WTC11 (cell line): Measurements from ENCODE around the gene ST6GALNAC1. TPM values are rescaled to one million over a fixed set of nuclear protein-coding genes. Genes with fewer than 3 reads are reported as not detected.

ENCODE experiments used
- ATAC-seq: fragments of 200-7000 bp; cut with Tn5 transposase; 2 replicates; pipeline ENCODE4 v1.10.0; 2021; ENCODE audit warnings: mild to moderate bottlenecking, moderate library complexity
- CTCF ChIA-PET: fragments of 300-600 bp; sonication (Branson Sonifier 250); formaldehyde crosslinking; loops from one replicate; lab custom pipeline; 2021; ENCODE audit warnings: antibody characterized with exemption; lab: Charles Lee
- POLR2A ChIA-PET: fragments of 350-600 bp; sonication (Branson Sonifier 250); formaldehyde crosslinking; loops from one replicate; lab custom pipeline; 2021; ENCODE audit warnings: antibody characterized with exemption; lab: Charles Lee
- DNase-seq: peaks from one replicate; pipeline ENCODE4 v3.0.0; 2021; ENCODE audit warnings: low spot score
- H3K27ac Mint-ChIP-seq: 2 replicates; pipeline ENCODE4 v1.8.0; 2021; ENCODE audit warnings: mixed read lengths
- H3K27me3 Mint-ChIP-seq: 2 replicates; pipeline ENCODE4 v1.8.0; 2021; ENCODE audit warnings: low read depth, mild to moderate bottlenecking, moderate library complexity, mixed read lengths
- H3K36me3 Mint-ChIP-seq: 2 replicates; pipeline ENCODE4 v1.8.0; 2021; ENCODE audit warnings: mixed read lengths
- H3K4me1 Mint-ChIP-seq: 2 replicates; pipeline ENCODE4 v1.8.0; 2022; ENCODE audit warnings: mixed read lengths
- H3K4me3 Mint-ChIP-seq: 2 replicates; pipeline ENCODE4 v1.8.0; 2021; ENCODE audit warnings: mild to moderate bottlenecking, moderate library complexity, mixed read lengths
- H3K9me3 Mint-ChIP-seq: 2 replicates; pipeline ENCODE4 v1.8.0; 2021; ENCODE audit warnings: mixed read lengths
- E2F5 ChIP-seq: sonication (generic); formaldehyde crosslinking; IDR thresholded peaks from 2 replicates; pipeline ENCODE4 v1.8.1; 2022; ENCODE audit warnings: mild to moderate bottlenecking, moderate library complexity, missing genetic modification reagents
- ELF4 ChIP-seq: sonication (generic); formaldehyde crosslinking; IDR thresholded peaks from 2 replicates; pipeline ENCODE4 v1.8.1; 2022; ENCODE audit warnings: low read depth, mild to moderate bottlenecking, moderate library complexity, missing genetic modification reagents
- EMX1 ChIP-seq: fragments of 250-450 bp; sonication (Bioruptor Pico); IDR thresholded peaks from 2 replicates; pipeline ENCODE4 v1.8.0; 2021; ENCODE audit warnings: mild to moderate bottlenecking
- ESRRA ChIP-seq: sonication (generic); formaldehyde crosslinking; IDR thresholded peaks from 2 replicates; pipeline ENCODE4 v1.8.1; 2022; ENCODE audit warnings: mild to moderate bottlenecking, missing genetic modification reagents, borderline replicate concordance
- GTF2I ChIP-seq: fragments of 250-450 bp; sonication (Bioruptor Pico); conservative IDR thresholded peaks from 2 replicates; pipeline ENCODE4 v1.4.0; 2021; ENCODE audit warnings: mild to moderate bottlenecking
- JUN ChIP-seq: sonication (generic); formaldehyde crosslinking; IDR thresholded peaks from 2 replicates; pipeline ENCODE4 v1.8.0; 2023; ENCODE audit warnings: mild to moderate bottlenecking, missing genetic modification reagents
- NFATC4 ChIP-seq: fragments of 250-450 bp; sonication (Bioruptor Pico); IDR thresholded peaks from 2 replicates; pipeline ENCODE4 v1.9.0; 2021; ENCODE audit warnings: mild to moderate bottlenecking
- NR1H2 ChIP-seq: sonication (generic); formaldehyde crosslinking; IDR thresholded peaks from 2 replicates; pipeline ENCODE4 v1.9.0; 2021; ENCODE audit warnings: mild to moderate bottlenecking, moderate library complexity, missing genetic modification reagents
- OVOL2 ChIP-seq: fragments of 250-450 bp; sonication (Bioruptor Pico); IDR thresholded peaks from 2 replicates; pipeline ENCODE4 v1.9.0; 2021; ENCODE audit warnings: mild to moderate bottlenecking, borderline replicate concordance
- RELA ChIP-seq: sonication (generic); formaldehyde crosslinking; IDR thresholded peaks from 2 replicates; pipeline ENCODE4 v1.8.1; 2022; ENCODE audit warnings: missing genetic modification reagents, mild to moderate bottlenecking, borderline replicate concordance
- STAT6 ChIP-seq: sonication (generic); formaldehyde crosslinking; conservative IDR thresholded peaks from 2 replicates; pipeline ENCODE4 v1.8.1; 2023; ENCODE audit warnings: mild to moderate bottlenecking, low read depth, missing genetic modification reagents, moderate library complexity
- TCF7 ChIP-seq: sonication (generic); formaldehyde crosslinking; IDR thresholded peaks from 2 replicates; pipeline ENCODE4 v1.8.0; 2022; ENCODE audit warnings: mild to moderate bottlenecking, low read depth, missing genetic modification reagents, moderate library complexity
- ZBTB43 ChIP-seq: sonication (generic); formaldehyde crosslinking; IDR thresholded peaks from 2 replicates; pipeline ENCODE4 v1.8.1; 2023; ENCODE audit warnings: mild to moderate bottlenecking, missing genetic modification reagents
- ZNF121 ChIP-seq: sonication (generic); formaldehyde crosslinking; IDR thresholded peaks from 2 replicates; pipeline ENCODE4 v1.8.0; 2023; ENCODE audit warnings: missing genetic modification reagents
- ZNF232 ChIP-seq: sonication (generic); formaldehyde crosslinking; IDR thresholded peaks from 2 replicates; pipeline ENCODE4 v1.8.0; 2022; ENCODE audit warnings: mild to moderate bottlenecking, missing genetic modification reagents
- ZSCAN18 ChIP-seq: fragments of 250-450 bp; sonication (Bioruptor Pico); IDR thresholded peaks from 2 replicates; pipeline ENCODE4 v2.1.2; 2022; ENCODE audit warnings: mild to moderate bottlenecking, moderate library complexity
- total RNA-seq: library from RNA; stranded (reverse); gene quantifications from 3 replicates; pipeline ENCODE4 v1.2.3, GENCODE V29; 2021
- TF ChIP-seq, protein P1 (sequence below): sonication (generic); formaldehyde crosslinking; IDR thresholded peaks from 2 replicates; pipeline ENCODE4 v1.8.0; 2023; ENCODE audit warnings: mild to moderate bottlenecking, missing genetic modification reagents
- TF ChIP-seq, protein P2 (sequence below): fragments of 200-600 bp; IDR thresholded peaks from 2 replicates; pipeline ENCODE4 v1.8.0; 2022; ENCODE audit warnings: antibody characterized with exemption
- TF ChIP-seq, protein P3 (sequence below): sonication (generic); formaldehyde crosslinking; IDR thresholded peaks from 2 replicates; pipeline ENCODE4 v1.8.1; 2023; ENCODE audit warnings: mild to moderate bottlenecking, missing genetic modification reagents

The ST6GALNAC1 gene
- total RNA-seq, 1 experiment from 2014 or later = 0.13 TPM

DNA sequence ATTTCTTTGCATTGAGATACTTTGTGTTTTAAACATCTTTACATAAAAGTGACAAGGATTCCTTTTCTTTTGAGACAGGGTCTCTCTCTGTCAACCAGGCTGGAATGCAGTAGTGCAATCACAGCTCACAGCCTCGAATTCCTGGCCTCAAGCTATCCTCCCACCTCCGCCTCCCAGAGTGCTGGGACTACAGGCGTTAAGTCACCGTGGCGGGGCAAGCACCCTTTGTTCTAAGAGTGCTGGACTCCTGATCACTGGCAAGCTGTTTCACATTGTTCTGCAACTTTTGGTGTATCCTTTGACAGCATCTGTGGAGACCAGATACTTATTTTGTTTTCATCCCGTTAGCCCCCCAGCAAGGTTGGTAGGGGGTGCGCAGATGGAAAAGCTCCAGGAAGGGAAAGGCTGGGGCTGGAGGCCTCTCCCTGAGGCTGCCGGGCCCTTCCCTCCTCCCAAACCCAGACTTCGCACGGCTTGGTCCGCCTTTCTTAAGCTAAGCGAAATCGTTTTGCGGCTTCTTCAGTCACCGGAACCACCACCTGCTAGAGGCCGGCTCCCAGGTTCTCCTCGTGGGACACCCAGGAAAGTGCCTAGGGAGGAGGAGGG, 59.0 kb downstream of the ST6GALNAC1 start:
- Mint-ChIP-seq H3K4me1 (peaks cover 21% of the 10 kb centered on the region), H3K27ac (no peak overlapping the region), H3K27me3 (peaks cover 89% of the 10 kb centered on the region), H3K36me3 (no peaks in the 10 kb centered on the region), H3K9me3 (no peaks in the 10 kb centered on the region; the same call in 1 of the 2 replicates), H3K4me3 (peak overlapping the region; percentile 71)
- TF ChIP-seq, protein P1, sequence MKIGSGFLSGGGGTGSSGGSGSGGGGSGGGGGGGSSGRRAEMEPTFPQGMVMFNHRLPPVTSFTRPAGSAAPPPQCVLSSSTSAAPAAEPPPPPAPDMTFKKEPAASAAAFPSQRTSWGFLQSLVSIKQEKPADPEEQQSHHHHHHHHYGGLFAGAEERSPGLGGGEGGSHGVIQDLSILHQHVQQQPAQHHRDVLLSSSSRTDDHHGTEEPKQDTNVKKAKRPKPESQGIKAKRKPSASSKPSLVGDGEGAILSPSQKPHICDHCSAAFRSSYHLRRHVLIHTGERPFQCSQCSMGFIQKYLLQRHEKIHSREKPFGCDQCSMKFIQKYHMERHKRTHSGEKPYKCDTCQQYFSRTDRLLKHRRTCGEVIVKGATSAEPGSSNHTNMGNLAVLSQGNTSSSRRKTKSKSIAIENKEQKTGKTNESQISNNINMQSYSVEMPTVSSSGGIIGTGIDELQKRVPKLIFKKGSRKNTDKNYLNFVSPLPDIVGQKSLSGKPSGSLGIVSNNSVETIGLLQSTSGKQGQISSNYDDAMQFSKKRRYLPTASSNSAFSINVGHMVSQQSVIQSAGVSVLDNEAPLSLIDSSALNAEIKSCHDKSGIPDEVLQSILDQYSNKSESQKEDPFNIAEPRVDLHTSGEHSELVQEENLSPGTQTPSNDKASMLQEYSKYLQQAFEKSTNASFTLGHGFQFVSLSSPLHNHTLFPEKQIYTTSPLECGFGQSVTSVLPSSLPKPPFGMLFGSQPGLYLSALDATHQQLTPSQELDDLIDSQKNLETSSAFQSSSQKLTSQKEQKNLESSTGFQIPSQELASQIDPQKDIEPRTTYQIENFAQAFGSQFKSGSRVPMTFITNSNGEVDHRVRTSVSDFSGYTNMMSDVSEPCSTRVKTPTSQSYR (CRISPR knock-in tag) = 0 out of 2 replicates have a peak, but pooled peaks have one; percentile 35
- no peak for TF ChIP-seq JUN (CRISPR knock-in tag)
- POLR2A ChIA-PET = interaction anchor here (1.0 kb wide), 1 partner anchor 15 kb away, joined by 3 read pairs; a partner anchor contains a TSS
- CTCF ChIA-PET = interaction anchor here (0.6 to 3.8 kb wide), 12 partner anchors 17 to 705 kb away, joined by 3 to 17 read pairs (median 4); partner anchors contain the start of gene PRCD
- ATAC-seq = peak; percentile 10; the same call in 1 of the 2 replicates
- DNase-seq = no peak

DNA sequence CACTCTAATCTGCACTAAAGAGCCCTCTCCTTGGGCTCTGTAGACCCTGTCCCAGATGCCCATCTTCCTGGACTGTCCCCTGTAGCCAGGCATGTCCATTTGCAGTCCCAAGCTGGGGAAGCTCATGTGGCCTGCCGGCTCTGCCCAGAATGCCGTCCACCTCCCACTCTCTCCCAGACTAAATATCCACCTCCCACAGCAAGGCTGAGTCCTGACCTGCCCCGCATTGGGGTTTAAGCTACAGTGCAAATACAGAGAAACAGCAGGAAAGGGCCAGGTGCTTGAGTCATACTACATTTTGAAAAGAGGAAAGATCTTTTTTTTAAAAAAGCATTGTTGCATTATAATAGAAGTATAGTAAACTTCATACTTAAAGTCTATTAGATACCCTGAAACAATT, 60.9 kb downstream of the ST6GALNAC1 start:
- no peaks in the 10 kb centered on the region for H3K36me3 Mint-ChIP-seq
- H3K4me3 Mint-ChIP-seq = no peak overlapping the region
- H3K27ac Mint-ChIP-seq = no peak overlapping the region
- H3K4me1 Mint-ChIP-seq = peaks cover 21% of the 10 kb centered on the region
- DNase-seq (no peak), ATAC-seq (no peak)
- ChIA-PET CTCF (interaction anchor here (0.5 to 1.5 kb wide), 4 partner anchors 41 to 576 kb away, joined by 3 to 10 read pairs (median 4); no protein-coding TSS in a partner anchor), POLR2A (no interaction called here)
- TF ChIP-seq, protein P2, sequence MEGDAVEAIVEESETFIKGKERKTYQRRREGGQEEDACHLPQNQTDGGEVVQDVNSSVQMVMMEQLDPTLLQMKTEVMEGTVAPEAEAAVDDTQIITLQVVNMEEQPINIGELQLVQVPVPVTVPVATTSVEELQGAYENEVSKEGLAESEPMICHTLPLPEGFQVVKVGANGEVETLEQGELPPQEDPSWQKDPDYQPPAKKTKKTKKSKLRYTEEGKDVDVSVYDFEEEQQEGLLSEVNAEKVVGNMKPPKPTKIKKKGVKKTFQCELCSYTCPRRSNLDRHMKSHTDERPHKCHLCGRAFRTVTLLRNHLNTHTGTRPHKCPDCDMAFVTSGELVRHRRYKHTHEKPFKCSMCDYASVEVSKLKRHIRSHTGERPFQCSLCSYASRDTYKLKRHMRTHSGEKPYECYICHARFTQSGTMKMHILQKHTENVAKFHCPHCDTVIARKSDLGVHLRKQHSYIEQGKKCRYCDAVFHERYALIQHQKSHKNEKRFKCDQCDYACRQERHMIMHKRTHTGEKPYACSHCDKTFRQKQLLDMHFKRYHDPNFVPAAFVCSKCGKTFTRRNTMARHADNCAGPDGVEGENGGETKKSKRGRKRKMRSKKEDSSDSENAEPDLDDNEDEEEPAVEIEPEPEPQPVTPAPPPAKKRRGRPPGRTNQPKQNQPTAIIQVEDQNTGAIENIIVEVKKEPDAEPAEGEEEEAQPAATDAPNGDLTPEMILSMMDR = no peak
- no peak for TF ChIP-seq ELF4 (CRISPR knock-in tag)
- TF ChIP-seq RELA = no peak
- TF ChIP-seq GTF2I (CRISPR knock-in tag) = no peak
- no peak for TF ChIP-seq ESRRA
- TF ChIP-seq EMX1 (CRISPR knock-in tag) = no peak
- TF ChIP-seq, protein P3, sequence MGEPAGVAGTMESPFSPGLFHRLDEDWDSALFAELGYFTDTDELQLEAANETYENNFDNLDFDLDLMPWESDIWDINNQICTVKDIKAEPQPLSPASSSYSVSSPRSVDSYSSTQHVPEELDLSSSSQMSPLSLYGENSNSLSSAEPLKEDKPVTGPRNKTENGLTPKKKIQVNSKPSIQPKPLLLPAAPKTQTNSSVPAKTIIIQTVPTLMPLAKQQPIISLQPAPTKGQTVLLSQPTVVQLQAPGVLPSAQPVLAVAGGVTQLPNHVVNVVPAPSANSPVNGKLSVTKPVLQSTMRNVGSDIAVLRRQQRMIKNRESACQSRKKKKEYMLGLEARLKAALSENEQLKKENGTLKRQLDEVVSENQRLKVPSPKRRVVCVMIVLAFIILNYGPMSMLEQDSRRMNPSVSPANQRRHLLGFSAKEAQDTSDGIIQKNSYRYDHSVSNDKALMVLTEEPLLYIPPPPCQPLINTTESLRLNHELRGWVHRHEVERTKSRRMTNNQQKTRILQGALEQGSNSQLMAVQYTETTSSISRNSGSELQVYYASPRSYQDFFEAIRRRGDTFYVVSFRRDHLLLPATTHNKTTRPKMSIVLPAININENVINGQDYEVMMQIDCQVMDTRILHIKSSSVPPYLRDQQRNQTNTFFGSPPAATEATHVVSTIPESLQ (CRISPR knock-in tag) = no peak
- no peak for TF ChIP-seq TCF7 (CRISPR knock-in tag)
- no peak for TF ChIP-seq NR1H2 (CRISPR knock-in tag)
- no peak for TF ChIP-seq E2F5 (CRISPR knock-in tag)
- no peak for TF ChIP-seq STAT6
- no peak for TF ChIP-seq ZSCAN18 (CRISPR knock-in tag)
- no peak for TF ChIP-seq NFATC4
- TF ChIP-seq OVOL2 (CRISPR knock-in tag) = no peak
- TF ChIP-seq ZNF232 (CRISPR knock-in tag) = no peak
- no peak for TF ChIP-seq ZNF121 (CRISPR knock-in tag)
- TF ChIP-seq ZBTB43 (CRISPR knock-in tag) = no peak
- no peaks in the 10 kb centered on the region; the same call in 1 of the 2 replicates for H3K9me3 Mint-ChIP-seq
- peaks cover 81% of the 10 kb centered on the region for H3K27me3 Mint-ChIP-seq
